Stimulated activated CD4-positive, alpha-beta T cell treated with anti-CD3 and anti-CD28 coated beads, TNF-alpha, amount 100 ng/mL, for 48 hours (primary cell): Measurements from ENCODE around the gene NAT9.

Experiments
- DNase-seq, 3 donors: peaks; one replicate each; pipeline ENCODE4 v3.0.0-alpha.2; 2020; ENCODE audit warnings: low read depth in 3 of 3

Gene NAT9

DNA sequence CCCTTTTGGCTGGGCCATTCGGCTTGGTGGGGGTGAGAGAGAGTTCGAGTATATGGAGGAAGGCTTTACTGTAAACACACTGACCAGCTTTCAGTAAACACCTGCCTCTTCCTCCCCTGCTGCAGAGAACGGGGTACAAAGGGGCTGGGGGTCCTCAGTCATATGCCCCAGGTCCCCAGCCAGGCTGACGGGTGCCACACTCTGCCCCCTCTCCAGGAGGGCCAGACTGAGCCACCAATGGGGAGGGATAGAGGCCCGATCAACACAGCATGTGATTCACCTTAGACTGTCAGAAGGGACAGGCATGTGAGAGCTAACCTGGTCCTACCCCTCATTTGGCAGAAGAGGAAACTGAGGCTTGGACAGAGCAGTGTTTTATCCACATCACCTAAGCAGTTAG is 14.7 kb downstream of the NAT9 start:
- no peak for DNase-seq

DNA sequence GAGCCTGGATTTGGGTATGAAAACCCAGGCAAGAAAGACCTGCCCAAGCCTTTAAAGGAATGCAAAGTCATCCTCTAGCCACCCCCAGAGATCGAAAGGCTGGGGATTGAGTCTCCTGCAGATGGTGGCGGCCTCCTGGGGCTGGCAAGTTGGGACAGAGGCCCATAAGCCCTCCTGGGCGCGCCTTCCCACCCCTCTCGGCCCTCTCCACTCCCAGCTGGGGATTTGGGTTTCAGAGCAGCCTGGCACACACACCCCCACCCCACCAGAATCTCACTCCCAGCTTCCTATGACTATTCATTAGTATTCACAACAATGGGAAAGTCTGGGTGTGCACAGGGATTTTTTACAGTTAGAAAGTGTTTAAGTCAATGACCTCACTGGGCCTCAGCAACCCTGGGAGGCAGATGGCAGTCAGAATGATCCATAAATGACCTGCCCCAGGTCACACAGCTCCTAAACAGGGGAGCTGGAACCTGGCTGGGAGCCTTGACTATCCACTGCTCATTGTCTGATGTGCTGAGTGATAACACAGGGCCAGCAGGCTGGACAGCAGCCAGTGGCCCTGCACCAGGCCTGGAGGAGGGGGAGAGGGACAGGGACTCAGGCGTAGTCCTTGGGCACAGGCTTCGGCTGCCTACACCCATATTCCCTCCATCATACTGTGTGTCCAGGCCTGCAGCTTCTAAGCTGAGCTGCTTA is 15.6 kb downstream of the NAT9 start:
- DNase-seq, result no peak

DNA sequence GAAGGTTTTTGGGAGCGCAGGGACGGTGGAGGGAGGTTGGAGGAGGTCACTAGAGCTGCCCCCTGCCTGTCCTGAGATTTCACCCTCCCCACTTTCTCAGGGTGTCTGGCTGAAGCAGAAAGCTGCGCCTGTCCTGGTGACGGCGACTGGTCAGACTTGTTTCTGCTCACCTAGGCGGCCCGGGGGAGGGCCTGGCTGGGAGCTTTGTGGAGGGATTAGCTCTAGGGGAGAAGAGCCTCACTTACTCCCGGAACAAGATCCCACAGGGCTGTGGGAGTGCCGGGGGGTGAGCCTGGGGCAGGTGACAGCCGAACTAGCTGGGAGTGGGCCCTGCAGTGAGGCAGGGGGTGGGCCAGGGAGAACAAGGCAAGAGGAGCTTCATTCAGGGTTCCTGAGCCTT is 16.2 kb downstream of the NAT9 start:
- no peak for DNase-seq

DNA sequence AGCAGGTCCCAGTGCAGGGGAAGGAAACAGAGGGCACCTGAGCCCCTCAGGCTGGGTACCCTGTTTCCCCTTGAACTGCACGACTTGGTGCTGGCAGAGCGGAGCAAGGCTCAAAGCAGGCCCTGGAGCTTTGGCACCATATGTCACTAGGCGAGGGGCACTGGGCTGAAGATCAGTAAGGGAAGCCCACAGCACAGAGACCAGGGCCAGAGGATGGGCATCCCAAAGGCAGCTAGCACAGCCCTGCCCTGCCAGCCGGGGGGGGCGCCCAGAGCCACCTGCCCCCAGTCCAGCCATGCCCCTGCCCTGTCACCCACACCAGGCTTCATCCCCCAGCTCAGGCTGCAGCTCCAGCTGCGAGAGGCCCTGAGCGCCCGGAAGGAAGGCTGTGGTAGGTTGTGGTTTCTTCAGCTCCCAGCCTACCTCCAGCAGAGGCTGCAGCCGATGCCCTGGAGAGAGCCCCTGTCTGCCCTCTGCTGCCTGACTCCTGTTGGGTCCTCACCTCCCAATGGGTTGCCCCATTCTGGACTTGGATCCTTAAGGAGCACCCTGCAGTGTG is 16.8 kb downstream of the NAT9 start:
- DNase-seq, result no peak

DNA sequence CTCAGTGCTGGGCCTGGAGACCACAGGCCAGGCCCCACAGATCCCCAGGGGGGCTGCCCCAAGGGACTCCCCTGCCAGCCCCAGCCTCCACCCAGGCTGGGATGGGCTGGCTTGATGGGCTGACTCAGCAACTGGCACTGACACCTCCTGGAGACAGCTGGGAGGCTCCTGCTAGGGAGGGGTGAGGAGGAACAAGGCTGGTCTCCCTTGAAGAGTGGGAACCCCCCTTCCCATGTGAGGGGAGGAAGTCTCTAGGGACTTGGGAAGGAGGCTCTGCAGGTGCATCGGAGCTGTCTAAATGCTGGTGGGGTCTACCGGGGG is 17.3 kb downstream of the NAT9 start:
- no peak for DNase-seq

DNA sequence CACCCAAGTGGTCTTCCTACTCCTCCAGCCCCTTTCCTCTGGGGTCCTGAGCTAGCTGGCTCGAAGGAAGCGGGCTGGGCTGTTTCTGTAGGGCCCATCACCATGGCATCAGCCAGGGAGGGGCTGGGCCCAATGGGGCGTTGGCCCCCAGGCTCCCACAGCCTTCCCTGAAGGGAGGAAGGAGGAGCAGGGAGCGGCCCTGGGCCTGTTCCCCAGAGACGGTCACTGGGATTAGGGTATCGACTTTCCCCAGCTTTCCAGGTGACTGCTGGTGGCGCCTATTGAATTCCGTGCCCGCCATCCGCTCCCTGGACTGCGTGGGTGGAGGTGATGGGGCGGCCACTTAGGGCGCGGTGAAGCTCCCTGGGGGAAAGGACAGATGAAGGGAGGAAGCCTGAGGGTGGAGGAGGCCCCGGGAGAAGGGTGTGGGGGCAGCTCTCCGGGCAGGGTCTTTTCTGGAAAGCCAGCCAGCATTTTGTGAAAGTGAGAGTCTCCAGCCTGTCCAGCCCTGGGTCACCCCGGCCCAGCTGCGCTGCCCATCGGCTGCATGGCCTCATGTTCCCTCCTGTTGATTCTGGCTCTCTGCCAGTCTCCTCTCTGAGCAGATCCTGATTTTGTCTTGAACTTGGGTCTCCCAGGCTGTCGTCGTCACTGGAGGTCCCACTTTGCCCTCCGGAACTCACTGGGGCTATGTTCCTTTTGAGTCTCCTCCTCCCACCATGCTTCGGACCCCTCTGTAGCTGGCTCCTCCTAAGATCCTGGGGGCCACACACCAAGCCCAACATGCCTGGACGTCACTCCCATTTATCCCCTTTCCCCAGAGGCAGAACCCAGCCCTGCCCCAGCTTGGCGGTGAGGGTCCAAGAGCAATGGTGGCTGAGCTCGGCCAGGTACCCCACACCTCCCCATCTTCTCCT is 18.0 kb downstream of the NAT9 start:
- DNase-seq, result no peak

DNA sequence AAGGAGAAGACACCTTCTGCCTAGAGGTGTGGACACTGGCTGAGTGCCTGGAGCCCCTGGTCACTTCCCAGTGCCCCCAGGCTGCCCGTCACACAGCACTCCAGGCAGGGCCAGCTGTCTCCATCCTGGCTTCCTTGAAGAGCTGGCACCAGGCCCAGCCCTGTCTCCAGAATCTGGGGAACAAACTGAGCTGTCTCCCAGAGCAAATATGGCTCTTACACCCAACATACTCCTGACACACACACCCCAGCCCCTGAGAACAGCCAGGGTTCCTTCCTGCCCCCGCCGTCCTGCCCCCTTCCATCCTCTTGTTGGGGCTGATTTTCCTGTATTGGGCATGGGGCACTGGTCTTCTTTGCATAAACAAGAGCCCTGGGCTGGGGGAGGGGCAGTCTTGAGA is 18.6 kb downstream of the NAT9 start:
- DNase-seq, result no peak

DNA sequence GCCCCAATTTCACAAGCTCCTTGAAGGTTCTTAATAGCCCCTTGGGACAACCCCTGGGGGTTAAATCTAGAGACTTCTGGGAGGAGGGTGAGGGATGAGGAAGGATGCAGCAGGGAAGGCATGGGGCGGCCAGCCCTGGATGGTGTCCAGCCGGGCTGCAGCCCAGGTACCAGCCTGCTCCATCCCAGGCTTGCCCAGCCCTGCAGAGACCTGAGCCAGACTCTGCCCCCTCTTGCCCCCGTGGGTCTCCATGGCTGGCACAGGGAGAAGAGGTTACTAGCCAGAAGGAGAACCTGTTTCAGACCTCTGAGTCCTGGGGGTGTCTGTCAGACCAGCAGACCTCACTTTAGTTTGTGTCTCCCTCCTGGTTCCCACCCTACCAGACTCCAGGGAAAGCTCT is 19.3 kb downstream of the NAT9 start:
- no peak for DNase-seq

DNA sequence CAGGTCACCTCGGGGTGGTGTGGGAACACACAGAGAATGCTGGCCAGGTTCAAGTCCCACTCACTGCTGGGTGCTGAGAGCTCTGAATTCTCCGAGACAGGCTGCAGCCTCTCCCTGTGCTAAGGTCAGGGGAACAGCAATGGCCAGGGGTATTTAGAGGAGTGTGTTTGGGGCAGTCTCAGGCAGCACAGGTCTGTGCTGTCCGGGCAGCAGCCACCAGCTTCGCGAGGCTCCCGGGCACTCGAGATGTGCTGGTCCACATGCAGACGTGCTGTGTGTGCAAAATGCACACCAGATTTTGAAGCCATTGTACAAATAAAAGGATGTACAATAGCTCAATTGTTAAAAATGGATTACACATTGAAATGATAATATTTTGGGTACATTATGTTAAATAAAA is 20.6 kb downstream of the NAT9 start:
- DNase-seq, result no peak

DNA sequence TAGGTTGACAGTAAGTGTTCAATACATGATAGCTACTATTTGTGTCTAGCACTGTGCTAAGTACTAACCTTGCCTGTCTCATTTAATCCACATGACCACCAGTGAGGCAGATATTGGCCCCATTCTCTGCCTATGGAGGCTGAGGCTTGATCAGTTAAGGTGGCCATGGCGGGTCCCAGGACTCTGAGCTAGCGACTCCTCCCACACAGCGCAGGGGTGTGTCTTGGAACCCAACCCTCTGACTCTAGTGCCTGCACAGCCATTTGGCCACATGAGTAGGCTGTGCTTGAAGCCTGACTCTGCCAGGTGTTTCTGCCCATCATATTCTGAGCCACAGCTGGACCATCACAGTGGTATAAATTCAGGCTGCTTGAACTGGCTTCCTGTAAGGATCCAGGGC is 21.3 kb downstream of the NAT9 start:
- no peak for DNase-seq

DNA sequence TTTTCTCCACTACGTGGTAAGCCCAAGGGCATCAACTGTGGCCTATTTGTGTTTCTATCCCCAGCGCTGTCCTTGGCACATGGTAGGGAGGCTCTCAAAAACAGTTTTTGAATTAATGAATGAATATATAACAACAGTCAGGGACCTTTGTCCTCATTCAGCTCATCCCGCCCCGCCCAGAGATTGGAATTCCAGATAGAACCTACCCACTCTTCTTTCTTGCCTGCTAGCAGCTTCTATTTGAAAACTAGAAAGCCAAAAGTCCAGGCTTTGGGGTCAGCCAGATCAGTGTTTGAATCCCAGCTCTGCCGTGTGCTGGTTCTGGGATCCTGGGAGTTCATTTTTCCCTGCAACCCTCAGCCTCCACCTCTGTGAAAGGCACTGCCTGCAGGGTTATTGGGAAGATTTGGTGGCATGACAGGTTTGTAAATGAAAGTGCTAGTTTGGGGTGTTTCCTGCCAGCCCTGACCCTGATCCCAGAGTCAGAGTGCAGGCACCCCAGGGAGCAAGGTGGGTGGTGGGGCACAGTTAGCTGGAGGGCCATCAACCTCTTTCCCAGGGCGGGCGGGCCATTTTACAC is 23.2 kb downstream of the NAT9 start:
- DNase-seq, result no peak

DNA sequence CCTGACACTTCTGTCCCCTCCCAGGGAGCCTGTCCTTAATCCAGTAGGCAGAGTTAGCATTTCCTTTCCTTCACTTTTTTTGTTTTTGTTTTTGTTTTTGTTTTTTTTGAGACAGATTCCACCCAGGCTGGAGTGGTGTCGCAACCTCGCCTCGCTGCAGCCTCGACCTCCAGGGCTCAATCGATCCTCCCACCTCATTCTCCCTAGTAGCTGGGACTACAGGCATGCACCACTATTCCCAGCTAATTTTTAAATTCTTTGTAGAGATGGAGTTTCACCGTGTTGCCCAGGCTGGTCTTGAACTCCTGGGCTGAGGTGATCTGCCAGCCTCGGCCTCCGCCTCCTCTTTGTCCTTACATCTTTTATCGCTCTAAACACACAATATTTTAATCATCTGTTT is 23.7 kb downstream of the NAT9 start:
- DNase-seq, result no peak

DNA sequence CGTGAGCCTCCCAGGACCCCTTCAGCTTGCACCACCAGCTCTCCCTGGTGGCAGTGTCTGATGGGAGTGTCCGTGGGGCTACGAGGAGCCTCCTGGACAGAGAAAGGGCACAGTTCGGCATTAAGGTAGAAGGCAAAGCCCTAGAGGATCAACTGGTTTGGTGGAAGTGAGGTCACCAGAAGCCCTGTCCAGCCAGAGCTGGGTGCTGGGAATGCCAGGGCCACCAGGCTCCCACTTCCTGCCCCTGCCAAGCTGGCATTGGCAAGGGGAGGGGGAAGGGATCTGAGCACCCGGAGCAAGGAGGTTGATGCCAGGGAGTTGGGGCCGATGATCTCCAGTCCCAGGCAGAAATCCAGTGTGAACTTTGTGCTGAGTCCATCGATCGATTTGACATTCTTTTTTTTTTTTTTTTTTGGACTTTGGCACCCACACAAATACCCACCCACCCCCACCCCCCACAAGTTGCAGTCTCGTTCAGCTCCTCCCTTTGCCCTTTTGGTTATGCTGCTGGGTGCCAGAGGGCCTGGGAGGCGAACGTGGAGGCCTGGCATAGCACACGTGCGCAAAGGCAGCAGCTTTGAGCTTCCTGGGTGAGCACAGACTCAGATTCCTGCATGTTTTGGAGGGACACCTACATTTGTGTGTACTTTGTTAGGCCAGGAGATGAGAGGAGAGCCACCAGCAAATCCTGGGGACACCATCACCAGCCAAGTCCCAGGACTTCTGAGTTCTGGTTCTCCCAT is 25.6 kb downstream of the NAT9 start:
- no peak for DNase-seq

DNA sequence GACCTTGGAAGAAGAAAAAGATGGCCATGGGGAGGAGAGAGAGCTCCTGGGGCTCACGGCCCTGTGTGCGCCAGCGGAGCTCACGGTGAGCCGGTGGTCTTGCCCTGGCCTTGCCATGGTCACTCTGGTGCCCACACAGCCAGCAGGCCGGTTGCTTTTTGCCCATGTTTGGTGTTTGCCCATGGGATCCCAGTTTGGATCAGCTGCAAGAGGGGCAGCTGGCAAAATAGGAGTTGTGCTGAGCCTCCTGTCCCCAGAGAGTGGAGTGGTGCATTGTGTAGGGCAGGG is 26.2 kb downstream of the NAT9 start:
- no peak for DNase-seq

DNA sequence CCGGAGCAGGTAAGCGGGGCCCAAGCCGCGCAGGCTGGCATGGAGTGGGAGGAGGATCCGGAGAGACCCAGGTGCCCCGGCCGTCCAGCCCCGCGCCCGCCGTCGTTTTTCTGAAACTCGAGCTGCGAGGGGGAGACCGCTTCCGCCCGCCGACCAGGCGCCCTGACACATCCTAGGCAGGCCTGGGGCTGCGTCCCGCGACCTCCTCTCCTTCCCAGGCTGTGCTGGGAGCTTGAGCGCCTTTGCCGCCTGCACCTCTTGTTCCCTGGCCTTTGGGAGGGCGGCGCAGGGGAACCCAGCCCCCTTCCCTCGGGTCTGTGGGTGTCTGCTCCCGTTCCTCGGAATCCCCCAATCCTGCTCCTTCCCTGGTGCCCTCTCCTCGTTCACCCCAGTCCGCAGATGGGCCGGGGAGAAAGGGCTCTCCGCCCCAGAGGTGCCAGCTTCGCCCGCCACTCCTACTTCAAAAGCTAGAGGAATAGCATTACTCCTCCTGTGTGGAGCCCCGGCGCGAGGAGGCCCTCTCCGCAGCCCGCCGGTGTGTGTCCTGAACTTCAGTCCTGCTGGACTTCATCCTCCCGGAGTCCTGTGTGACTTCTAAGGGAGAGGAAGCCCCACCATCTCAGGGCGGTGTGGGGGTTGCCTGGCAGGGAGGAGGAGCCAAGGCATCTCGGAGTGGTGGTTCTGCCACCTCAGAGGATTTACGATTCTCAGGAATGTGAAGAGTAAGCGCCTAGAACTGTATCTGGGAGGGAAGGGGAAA is 26.7 kb downstream of the NAT9 start:
- DNase-seq, result peak in 1 of 3 donors; percentile 43

DNA sequence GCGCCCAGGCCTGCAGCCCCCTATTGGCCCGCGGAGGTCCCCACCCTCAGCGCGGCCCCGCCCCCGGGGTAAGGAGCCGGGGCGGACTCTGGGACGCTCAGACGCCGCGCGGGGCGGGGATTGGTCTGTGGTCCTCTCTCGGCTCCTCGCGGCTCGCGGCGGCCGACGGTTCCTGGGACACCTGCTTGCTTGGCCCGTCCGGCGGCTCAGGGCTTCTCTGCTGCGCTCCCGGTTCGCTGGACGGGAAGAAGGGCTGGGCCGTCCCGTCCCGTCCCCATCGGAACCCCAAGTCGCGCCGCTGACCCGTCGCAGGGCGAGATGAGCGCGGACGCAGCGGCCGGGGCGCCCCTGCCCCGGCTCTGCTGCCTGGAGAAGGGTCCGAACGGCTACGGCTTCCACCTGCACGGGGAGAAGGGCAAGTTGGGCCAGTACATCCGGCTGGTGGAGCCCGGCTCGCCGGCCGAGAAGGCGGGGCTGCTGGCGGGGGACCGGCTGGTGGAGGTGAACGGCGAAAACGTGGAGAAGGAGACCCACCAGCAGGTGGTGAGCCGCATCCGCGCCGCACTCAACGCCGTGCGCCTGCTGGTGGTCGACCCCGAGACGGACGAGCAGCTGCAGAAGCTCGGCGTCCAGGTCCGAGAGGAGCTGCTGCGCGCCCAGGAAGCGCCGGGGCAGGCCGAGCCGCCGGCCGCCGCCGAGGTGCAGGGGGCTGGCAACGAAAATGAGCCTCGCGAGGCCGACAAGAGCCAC is 27.4 kb downstream of the NAT9 start, which contains the start of gene NHERF1:
NHERF1 (plus strand) TSS at position 100 of the 750 bp plus-strand sequence; CDS start at position 319, 219 bp downstream.
- peak; percentile 87 to 94 (median 89) for DNase-seq

DNA sequence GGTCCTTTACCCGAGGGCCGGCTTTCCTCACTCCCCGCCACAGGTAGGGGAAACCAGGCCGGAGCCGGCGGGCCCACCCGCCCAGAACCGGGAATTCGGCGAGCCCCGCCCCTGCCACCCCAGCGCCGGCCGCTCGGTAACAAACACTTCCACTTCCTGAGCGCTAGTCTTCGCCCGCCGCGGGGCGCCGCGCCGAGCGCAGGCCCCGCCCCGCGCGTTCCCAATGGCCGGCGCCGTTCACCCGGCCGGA is 27.9 kb downstream of the NAT9 start:
- no peak for DNase-seq

DNA sequence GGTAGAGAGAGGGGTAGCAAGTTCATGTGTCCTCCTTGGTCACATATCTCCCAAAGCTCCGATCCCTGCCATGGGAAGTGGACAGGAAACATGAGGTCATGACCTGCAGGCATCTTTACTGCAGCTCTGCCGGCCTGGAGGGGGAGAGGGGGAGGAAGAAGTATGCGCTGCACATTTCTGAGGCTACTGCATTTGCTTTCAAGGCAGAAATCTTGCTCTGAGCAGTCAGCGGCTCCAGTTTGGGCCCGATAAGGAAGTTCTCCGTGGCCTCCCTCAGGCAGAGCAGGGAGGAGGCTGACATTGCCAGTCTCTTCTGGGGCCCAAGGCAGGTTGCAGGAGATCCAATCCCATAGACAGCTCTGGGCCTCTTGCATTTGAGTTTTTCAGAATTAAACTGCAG is 29.2 kb downstream of the NAT9 start:
- no peak for DNase-seq

DNA sequence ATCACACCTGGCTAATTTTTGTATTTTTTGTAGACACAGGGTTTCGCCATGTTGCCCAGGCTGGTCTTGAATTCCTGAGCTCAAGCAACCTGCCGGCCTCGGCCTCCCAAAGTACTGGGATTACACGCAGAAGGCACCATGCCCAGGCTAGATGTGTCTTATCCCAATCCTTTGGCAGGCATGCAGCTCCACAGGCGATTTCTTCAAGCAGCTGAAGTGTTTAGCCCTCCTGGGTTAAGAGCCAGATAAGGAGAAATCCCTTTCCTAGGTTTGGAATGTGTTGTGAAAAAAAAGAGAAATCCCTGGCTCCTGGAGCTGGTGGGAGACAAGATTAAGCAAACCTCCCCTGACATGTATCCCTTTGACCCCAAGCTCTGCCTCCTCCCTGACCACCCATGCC is 29.8 kb downstream of the NAT9 start:
- DNase-seq, result no peak

DNA sequence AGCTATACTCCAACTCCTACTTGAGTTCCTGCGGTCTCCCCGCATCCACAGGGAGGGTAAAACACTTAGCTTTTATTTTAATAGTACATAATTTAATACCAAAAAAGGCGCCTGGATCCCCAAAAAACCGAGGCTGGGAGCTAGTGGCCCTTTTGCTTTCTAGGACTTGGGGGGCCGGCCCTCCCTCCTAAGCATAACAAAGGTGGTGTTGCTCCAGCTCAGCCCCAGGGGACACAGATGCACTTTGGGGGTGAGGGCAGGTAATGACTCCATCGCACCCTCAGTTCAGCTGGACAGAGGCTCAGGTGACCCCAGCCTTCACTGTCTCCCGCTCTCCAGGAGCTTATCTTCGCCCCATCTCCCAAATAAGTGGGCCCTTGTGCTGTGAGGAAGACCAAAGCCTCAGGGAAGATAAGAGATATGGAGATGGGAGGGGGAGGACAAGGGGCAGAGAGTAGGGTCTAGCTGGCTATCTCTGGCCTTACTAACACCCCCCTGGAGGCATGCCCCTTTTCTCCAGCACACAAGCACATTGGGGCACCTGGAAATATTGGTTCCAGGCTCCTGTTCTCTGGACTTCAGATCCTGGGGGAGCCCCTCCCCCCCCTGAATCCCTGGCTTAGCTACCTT is 30.5 kb downstream of the NAT9 start:
- no peak for DNase-seq
